ENCODE data around the gene RAD51B. TPM values are rescaled to one million over a fixed set of nuclear protein-coding genes. Genes with fewer than 3 reads are reported as not detected.

The RAD51B gene
- total RNA-seq, 1 donor from 2014 or later, result 25.1 TPM

DNA sequence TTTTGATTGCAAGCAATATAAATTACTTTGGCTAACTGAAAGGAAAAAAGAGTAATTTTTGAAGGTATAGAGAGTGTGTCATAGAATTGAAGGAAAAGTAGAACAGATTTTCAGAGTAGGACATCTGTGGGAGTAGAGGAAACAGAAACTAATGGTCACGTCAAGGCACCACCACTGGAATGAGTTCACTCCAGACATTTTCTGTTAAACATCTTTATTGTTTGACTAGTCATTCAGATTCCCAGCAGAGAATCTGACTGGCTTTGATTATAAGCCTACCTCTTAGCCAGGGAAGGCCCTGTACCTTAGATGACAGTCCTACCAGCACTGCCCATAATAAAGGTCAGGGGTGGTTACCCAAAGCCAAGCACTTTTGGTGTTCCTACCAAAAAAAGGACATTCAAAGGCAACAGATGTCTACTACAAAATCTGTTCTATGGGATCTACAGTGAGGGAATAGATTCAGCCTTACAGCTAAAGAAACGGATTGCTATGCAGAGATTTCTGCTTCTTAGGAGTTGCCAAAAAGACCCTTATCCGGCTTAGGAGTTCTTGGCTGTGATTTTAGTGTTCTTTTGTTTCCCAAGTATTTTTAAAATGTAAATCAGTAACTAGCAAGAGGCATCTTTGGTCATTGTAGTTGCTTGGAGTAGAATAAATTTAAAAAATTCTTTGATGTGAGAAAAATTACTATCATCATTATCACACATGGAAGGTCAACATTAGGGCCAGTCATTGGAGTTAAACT lies 410.8 kb downstream of the RAD51B start:
- Mint-ChIP-seq H3K27ac (peak overlapping the region; percentile 57), H3K36me3 (ENCODE audit: low read depth) (no peaks in the 10 kb centered on the region), H3K4me3 (ENCODE audit: low read depth) (no peak overlapping the region), H3K9me3 (no peaks in the 10 kb centered on the region), H3K27me3 (ENCODE audit: low read depth) (no peaks in the 10 kb centered on the region), H3K4me1 (ENCODE audit: low read depth) (peaks cover 15% of the 10 kb centered on the region)
- intact Hi-C loops (cut with micrococcal nuclease), result loop anchor here (5.0 kb wide), 4 partner anchors 57 to 587 kb away; no protein-coding TSS in a partner anchor
- no peak for DNase-seq (ENCODE audit: low spot score)

DNA sequence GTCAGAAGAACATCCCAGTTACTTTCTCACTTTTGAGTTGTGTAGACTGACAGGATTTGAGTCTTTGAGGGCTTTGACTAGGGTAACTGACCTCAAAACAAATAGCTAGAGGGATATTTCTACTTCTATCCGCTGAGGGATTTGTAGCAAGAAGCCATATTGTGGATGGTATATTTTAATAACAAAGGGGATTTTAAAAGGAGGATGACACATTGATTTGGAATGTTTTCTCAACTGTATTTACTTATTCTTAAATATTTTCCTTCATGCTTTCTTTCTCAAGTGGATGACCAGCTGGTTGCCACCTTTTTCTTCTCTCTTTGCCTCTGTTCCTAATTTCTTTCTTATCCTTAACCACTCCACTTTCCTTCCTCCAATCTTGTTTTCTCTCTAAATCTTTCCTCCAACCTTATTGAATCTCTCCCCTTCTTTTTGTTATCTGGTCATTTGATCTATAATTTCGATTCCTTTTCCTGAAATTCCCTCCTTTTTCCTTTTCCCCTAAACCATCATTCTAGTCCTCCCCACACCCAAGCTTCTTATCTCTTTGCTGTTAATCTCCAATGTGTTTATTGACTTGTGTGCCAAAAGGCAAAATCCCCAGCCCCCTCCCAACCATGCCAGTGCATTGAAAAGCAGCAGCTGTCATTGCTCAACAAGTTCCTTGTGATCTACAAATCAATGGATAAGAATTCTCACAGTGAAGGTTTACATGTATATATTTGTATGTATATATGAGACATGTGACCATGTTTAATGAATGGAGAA lies 411.6 kb downstream of the RAD51B start:
- intact Hi-C loops (cut with micrococcal nuclease), result loop anchor here (5.0 kb wide), 4 partner anchors 56 to 586 kb away; no protein-coding TSS in a partner anchor
- peaks cover 15% of the 10 kb centered on the region for H3K4me1 Mint-ChIP-seq (ENCODE audit: low read depth)
- DNase-seq (ENCODE audit: low spot score), result no peak
- H3K9me3 Mint-ChIP-seq, result no peaks in the 10 kb centered on the region
- H3K27me3 Mint-ChIP-seq (ENCODE audit: low read depth), result no peaks in the 10 kb centered on the region
- no peaks in the 10 kb centered on the region for H3K36me3 Mint-ChIP-seq (ENCODE audit: low read depth)
- H3K27ac Mint-ChIP-seq, result no peak overlapping the region
- no peak overlapping the region for H3K4me3 Mint-ChIP-seq (ENCODE audit: low read depth)

DNA sequence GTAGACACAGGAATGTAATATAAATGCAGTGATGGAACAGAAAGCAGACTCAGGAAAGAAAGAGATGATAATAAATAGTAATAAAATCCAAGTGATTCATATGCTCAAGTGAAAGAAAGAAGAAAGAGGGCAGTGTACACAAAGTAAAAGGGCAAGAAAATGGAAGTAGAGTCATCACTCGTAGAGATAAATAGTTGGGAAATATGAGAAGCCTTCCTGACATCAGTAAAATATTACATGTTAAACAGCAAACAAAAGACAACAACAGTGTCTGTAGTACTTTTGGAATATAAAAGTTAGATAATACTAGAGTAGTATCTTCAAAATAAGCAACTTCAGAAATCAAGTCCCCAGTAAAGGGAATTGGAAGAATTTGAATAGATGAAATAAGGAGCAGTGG lies 412.3 kb downstream of the RAD51B start:
- Mint-ChIP-seq H3K27me3 (ENCODE audit: low read depth) (no peaks in the 10 kb centered on the region), H3K27ac (no peak overlapping the region), H3K36me3 (ENCODE audit: low read depth) (no peaks in the 10 kb centered on the region), H3K4me3 (ENCODE audit: low read depth) (no peak overlapping the region), H3K9me3 (no peaks in the 10 kb centered on the region), H3K4me1 (ENCODE audit: low read depth) (peaks cover 15% of the 10 kb centered on the region)
- intact Hi-C loops (cut with micrococcal nuclease), result loop anchor here (1.0 to 5.0 kb wide), 5 partner anchors 50 to 585 kb away; no protein-coding TSS in a partner anchor
- no peak for DNase-seq (ENCODE audit: low spot score)

DNA sequence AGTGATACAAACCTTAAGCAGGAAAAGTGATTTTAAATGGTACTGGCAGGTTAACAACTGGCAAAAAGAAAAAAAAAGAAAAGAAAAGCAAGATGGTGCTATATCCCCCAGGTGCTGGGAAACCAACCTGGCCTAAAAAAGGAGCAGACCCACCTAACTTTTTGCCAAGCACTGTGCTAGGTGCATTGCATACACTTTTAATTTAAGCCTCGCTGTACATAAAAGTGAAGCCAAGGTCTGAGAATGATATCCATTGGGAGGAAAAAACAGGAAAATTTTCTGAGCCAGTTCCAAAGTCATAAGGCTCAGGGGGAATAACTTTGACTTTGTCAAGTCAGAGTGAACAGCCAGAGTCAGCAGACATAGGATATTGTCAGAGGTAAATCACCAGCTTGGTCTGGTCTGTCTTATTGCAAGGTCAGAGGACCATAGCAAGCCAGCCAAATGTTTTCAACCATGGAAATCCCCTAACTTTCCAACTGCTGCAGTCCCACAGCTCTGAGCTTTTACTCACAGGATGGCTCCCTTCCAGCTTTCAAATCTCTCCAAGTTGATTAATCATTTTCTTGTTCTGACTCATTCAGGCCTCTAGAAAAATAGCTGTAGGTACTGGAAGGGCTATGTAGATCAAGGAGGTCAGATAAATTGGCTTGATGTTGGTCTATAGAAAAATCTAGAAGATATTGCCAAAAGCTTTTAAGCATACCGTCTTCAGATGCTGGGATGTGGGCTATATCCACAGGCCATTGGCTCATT lies 412.9 kb downstream of the RAD51B start:
- peak; percentile 20 for DNase-seq (ENCODE audit: low spot score)
- Mint-ChIP-seq H3K27me3 (ENCODE audit: low read depth) (no peaks in the 10 kb centered on the region), H3K9me3 (no peaks in the 10 kb centered on the region), H3K4me3 (ENCODE audit: low read depth) (no peak overlapping the region), H3K36me3 (ENCODE audit: low read depth) (no peaks in the 10 kb centered on the region), H3K27ac (no peak overlapping the region), H3K4me1 (ENCODE audit: low read depth) (peaks cover 15% of the 10 kb centered on the region)
- intact Hi-C loops (cut with micrococcal nuclease), result loop anchor here (1.0 to 5.0 kb wide), 5 partner anchors 50 to 585 kb away; no protein-coding TSS in a partner anchor

DNA sequence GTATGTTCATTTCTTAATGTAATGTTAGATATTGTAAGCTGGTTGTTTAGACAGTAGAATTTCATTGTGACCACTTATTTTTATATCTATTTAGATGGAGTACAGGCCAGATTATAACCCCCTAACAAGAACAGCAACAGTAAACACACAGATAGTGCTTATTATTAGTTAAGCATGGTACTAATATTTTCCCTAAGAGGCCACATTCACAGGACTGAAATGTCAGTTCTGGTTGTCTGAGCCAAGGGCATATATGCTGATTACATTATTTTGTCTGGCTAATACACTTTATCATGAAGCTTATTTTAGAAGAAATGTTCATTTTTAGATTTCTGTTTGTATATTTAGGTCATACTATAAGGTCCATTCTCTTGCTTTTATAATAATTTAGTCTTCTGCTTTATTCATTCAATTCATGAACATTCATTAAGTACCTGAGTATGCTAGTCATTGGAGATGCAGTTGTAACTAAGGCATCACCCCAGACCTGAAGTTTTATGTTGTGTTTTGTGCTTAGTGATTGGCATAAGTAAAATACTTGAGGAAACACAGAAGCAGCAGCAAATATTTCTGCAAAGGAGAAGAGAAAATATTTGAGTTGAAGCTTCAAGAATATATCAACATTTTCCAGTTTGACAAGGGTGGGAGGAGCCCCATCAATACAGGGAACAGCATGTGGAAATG lies 413.7 kb downstream of the RAD51B start:
- Mint-ChIP-seq H3K27me3 (ENCODE audit: low read depth) (no peaks in the 10 kb centered on the region), H3K4me1 (ENCODE audit: low read depth) (peaks cover 15% of the 10 kb centered on the region), H3K4me3 (ENCODE audit: low read depth) (no peak overlapping the region), H3K36me3 (ENCODE audit: low read depth) (no peaks in the 10 kb centered on the region), H3K27ac (no peak overlapping the region), H3K9me3 (no peaks in the 10 kb centered on the region)
- intact Hi-C loops (cut with micrococcal nuclease), result loop anchor here (5.0 kb wide), 4 partner anchors 54 to 584 kb away; no protein-coding TSS in a partner anchor
- DNase-seq (ENCODE audit: low spot score), result no peak

DNA sequence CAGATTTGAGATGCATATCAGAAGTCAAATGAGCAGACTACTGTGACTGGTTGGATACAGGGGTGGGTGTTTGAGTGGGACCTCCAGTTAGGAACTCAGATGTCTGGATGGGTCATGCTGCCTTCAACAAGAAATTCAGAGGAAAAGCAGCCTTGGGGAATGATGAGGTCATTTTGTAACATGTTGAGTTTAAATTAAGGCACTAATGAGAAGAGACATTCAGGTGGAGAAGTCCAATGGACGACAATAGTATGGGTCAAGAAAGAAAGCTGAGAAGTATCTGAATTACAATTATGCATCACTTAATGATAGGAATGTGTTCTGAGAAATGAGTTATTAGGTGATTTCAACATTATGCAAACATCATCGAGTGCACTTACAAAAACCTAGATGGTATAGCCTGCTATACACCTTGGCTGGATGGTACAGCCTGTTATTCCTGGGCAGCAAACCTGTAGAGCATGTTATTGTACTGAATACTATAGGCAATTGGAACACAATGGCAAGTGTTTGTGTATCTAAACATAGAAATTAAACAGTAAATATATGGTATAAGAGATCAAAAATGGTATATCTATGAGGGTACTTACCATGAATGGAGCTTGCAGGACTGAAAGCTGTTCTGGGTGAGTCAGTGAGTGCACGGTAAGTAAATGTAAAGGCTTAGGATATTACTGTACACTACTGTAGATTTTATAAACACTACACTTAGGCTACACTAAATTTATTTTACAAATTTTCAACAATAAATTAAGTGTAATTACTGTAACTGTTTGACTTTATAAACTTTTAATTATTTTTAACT lies 414.7 kb downstream of the RAD51B start:
- intact Hi-C loops (cut with micrococcal nuclease), result loop anchor here (5.0 kb wide), 4 partner anchors 53 to 583 kb away; no protein-coding TSS in a partner anchor
- Mint-ChIP-seq H3K36me3 (ENCODE audit: low read depth) (no peaks in the 10 kb centered on the region), H3K27me3 (ENCODE audit: low read depth) (no peaks in the 10 kb centered on the region), H3K4me3 (ENCODE audit: low read depth) (no peak overlapping the region), H3K4me1 (ENCODE audit: low read depth) (peaks cover 9% of the 10 kb centered on the region), H3K27ac (no peak overlapping the region), H3K9me3 (no peaks in the 10 kb centered on the region)
- no peak for DNase-seq (ENCODE audit: low spot score)

DNA sequence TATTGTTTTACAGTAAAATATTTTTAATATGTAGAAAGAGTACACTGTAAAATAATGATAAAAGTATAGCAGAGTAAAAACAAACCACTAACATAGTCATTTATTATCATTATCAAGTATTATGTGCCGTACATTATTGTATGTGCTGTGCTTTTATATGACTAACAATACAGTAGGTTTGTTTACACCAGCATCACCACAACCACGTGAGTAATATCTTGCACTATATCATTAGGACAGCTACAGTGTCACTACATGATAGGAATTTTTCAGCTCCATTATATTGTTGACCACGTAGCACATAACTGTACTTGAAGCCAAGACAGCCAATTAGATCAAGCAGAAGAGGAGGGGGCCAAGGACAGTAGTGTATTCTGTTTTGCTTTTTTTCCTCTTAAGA lies 415.4 kb downstream of the RAD51B start:
- H3K4me3 Mint-ChIP-seq (ENCODE audit: low read depth), result no peak overlapping the region
- no peaks in the 10 kb centered on the region for H3K9me3 Mint-ChIP-seq
- intact Hi-C loops (cut with micrococcal nuclease), result no loop called here
- H3K4me1 Mint-ChIP-seq (ENCODE audit: low read depth), result peaks cover 2% of the 10 kb centered on the region
- no peak overlapping the region for H3K27ac Mint-ChIP-seq
- no peaks in the 10 kb centered on the region for H3K27me3 Mint-ChIP-seq (ENCODE audit: low read depth)
- no peak for DNase-seq (ENCODE audit: low spot score)
- no peaks in the 10 kb centered on the region for H3K36me3 Mint-ChIP-seq (ENCODE audit: low read depth)

DNA sequence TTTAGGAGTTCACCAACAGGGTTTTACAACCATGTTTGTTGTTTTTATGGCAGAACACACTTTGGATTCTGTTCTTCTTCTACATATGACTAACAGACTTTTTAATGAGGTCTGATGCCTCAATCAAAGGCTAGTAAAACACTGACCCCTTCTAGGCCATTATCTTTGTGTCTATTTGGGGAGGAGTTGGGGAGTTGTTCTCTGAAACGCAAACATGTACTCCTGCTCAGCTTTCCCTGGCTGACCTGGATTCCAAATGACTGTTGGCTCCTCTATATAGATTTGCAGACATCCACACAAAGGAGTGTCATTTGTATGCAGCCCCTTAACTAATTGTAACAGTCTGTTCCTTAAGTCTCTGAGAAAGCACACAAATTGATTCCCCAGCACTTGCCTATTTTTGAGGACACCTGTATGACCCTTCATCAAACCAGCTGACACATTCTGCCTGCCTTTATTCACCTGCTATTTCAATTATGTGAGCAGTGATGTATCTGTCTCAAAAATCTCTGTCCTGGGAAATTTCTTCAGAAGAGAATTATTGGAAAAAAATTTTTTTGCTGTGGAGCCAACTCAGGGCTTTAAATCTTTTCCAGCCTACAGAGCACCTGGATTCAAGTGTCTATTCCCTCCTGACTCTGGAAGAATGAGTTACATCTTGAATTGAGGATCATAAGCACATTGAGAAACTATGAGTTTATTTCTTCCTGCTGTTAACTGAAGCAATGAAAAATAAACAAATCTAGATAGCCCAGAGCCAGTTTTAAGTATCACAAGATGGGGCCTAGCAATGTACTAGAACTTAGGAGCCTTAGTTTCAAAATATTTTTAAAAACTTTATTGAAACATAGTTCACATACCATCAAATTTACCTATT lies 417.2 kb downstream of the RAD51B start:
- H3K36me3 Mint-ChIP-seq (ENCODE audit: low read depth), result no peaks in the 10 kb centered on the region
- DNase-seq (ENCODE audit: low spot score), result no peak
- no peaks in the 10 kb centered on the region for H3K27me3 Mint-ChIP-seq (ENCODE audit: low read depth)
- H3K4me3 Mint-ChIP-seq (ENCODE audit: low read depth), result no peak overlapping the region
- no peaks in the 10 kb centered on the region for H3K4me1 Mint-ChIP-seq (ENCODE audit: low read depth)
- H3K27ac Mint-ChIP-seq, result no peak overlapping the region
- no peaks in the 10 kb centered on the region for H3K9me3 Mint-ChIP-seq
- intact Hi-C loops (cut with micrococcal nuclease), result no loop called here

DNA sequence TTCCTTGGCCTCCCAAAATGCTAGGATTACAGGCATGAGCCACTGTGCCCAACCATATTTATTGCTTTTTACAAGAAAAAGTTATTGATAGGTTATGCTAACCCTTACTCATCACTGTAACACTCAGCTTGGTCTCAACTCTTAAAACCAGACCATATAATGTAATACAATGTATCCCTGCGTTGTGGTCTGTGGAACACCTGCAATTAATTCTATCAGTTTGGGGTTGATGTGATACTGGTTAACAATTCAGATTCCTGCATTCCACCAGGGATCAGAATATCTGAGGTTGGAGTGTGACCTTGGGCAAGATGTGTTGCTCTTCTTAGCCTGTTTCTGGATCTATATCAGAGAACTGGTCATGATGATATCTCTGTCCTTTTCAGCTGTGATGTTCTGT lies 419.0 kb downstream of the RAD51B start:
- no peaks in the 10 kb centered on the region for H3K36me3 Mint-ChIP-seq (ENCODE audit: low read depth)
- no peaks in the 10 kb centered on the region for H3K4me1 Mint-ChIP-seq (ENCODE audit: low read depth)
- no peak overlapping the region for H3K27ac Mint-ChIP-seq
- no peak for DNase-seq (ENCODE audit: low spot score)
- intact Hi-C loops (cut with micrococcal nuclease), result no loop called here
- no peaks in the 10 kb centered on the region for H3K27me3 Mint-ChIP-seq (ENCODE audit: low read depth)
- H3K9me3 Mint-ChIP-seq, result no peaks in the 10 kb centered on the region
- no peak overlapping the region for H3K4me3 Mint-ChIP-seq (ENCODE audit: low read depth)

DNA sequence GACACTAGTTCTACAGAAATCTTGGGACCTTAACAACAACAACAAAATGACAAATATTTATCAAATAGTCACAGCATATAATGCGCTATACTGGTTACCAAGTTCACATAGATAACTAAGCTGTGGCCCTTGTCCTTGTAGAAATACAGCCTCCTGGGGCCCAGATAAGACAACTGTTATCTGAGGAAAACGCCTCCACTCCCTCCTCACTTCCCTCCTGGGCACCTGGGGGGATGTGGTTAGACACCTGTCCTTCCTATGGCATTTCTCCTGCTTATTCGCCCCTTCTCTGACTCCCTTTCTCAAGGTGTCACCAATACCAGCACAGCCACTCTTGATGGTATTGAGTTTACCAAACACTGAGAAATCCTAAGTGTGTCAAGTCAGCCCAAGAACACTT lies 419.4 kb downstream of the RAD51B start:
- H3K27me3 Mint-ChIP-seq (ENCODE audit: low read depth), result no peaks in the 10 kb centered on the region

More for the DNA sequence above, 419.4 kb downstream of the RAD51B start:
- no peak overlapping the region for H3K4me3 Mint-ChIP-seq (ENCODE audit: low read depth)
- DNase-seq (ENCODE audit: low spot score), result no peak
- H3K9me3 Mint-ChIP-seq, result no peaks in the 10 kb centered on the region
- intact Hi-C loops (cut with micrococcal nuclease), result no loop called here
- peaks cover 4% of the 10 kb centered on the region for H3K4me1 Mint-ChIP-seq (ENCODE audit: low read depth)
- H3K27ac Mint-ChIP-seq, result no peak overlapping the region
- no peaks in the 10 kb centered on the region for H3K36me3 Mint-ChIP-seq (ENCODE audit: low read depth)

Data from activated T-helper 2 cell treated with anti-CD3 and anti-CD28 coated beads, Interferon-gamma antibody, Interleukin-2, Interleukin-4, amounts not matched to agents 10 μg/mL and 5 μg/mL and 100 μg/mL, durations not matched to agents 14 hours and 24 hours and 36 hours (primary cell).